GM21825 (cell line): ENCODE results near the gene VWA1.
A peak's percentile ranks its signal among the peaks of the same experiment; 100 is the strongest.

Experiments used
- ATAC-seq: cut with Tn5 transposase; IDR thresholded peaks from one replicate; pipeline ENCODE4 v1.9.1; 2021; ENCODE audit warnings: mild to moderate bottlenecking, moderate library complexity; ENCODE audit not compliant: unreplicated experiment

The VWA1 gene, protein sequence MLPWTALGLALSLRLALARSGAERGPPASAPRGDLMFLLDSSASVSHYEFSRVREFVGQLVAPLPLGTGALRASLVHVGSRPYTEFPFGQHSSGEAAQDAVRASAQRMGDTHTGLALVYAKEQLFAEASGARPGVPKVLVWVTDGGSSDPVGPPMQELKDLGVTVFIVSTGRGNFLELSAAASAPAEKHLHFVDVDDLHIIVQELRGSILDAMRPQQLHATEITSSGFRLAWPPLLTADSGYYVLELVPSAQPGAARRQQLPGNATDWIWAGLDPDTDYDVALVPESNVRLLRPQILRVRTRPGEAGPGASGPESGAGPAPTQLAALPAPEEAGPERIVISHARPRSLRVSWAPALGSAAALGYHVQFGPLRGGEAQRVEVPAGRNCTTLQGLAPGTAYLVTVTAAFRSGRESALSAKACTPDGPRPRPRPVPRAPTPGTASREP

GRCh38 chr1:1435106-1435903 lies at the start of gene VWA1:
TSS of gene VWA1 (plus strand) at chr1:1435690. CDS start at chr1:1435749, 59 bp downstream.
- peak; percentile 49 for ATAC-seq

- no peak for ATAC-seq
Measured at GRCh38 chr1:1385931-1386330, 49.6 kb upstream of the VWA1 start.

GRCh38 chr1:1387098-1388077 lies 48.1 kb upstream of the VWA1 start:
- no peak for ATAC-seq

GRCh38 chr1:1388078-1388472 lies 47.4 kb upstream of the VWA1 start:
- no peak for ATAC-seq

DNA sequence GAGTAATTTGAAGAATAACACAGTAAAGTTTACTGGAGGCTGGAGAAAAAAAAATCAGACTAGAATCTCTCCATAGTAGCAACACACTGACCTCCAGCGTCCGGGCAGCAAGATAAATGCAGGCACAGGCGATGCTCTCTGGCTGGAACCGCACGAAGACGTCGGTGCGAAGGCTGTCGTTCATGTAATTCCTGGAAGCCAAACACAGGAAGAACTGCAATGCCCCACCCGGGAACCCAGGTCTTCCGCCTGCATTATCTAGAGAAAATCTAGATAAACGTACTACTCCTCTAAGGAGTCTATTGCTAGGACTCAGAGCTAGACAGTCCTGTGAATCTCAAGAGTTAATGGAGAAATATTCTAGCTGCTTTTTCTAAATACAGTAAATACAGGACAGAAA lies 44.8 kb upstream of the VWA1 start:
- ATAC-seq: no peak

DNA sequence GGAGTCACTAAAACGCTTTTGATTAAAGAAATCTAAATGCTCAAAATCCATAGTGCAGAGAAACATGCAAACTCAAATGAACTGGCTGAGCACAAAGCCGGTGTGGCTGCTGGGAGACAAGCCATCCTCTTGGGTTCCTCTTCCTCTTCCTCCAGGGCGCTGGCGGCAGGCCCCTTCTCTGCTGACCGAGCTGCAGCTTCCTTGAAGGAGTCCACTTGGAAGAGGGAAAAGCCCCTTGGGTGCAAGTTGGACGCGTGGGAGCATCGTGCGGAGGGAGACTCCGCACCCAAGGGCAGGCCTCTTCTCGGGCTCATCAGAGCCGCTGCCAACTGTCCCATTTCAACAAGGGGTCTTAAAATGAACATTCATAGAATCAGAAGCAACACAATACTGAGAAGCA lies 44.3 kb upstream of the VWA1 start:
- ATAC-seq: no peak

GRCh38 chr1:1393014-1393413 lies 42.5 kb upstream of the VWA1 start:
- ATAC-seq: no peak

DNA sequence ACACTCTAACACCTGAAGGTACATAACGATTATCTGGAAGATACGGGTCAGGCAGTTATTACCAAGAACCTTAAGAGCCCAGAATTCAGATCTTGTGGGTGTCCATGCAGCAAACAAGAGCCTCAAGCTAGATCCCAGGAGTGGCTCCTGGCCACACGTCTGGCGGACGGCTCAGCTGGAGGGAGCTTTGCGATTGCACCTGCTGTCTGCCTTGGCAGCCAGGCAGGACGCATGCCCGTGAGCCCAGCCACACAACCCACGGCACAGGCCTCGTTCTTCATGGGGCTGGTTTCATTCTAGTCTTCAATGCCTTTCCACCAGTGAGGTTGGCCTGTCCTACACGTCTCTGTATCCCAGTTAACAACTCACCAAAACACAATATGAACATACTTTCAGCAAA lies 42.1 kb upstream of the VWA1 start:
- ATAC-seq: no peak

DNA sequence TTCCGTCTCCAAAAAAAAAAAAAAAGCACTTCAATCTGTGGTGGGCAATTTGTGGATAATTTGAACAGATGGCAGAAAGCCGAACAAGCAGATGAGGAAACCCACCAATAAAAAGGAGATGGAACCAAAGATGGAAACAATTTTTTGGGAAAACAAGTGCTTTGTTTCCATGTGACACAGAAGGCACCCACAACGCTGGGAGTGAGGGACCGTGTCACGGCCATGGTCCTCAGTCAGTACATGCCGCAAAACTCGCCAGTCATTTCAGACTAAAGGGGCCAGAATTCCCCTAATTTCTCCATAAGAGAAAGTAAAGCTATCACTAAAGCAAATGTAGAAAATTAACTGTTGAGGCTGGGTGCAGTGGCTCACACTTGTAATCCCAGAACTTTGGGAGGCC lies 41.4 kb upstream of the VWA1 start:
- no peak for ATAC-seq

DNA sequence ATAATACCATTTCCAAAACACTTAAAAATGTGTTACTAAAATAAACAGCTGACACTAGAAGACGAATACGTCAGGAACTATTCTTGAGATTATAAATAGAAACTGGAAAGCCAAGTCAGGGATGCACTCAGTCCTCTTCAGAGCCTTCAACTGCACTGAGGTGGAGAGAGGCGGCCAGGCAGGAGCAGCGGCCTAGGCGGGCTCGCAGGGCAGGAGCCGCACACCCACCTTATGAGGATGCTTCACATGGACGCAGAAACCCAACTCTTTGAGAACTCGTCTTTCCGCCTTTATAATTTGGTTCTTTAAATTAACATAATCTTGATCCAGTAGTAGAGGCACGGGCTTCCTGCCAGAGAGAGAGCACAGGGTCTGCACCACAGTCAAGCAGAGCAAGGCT lies 40.3 kb upstream of the VWA1 start:
- no peak for ATAC-seq

- no peak for ATAC-seq
Measured at GRCh38 chr1:1397839-1398523, 37.5 kb upstream of the VWA1 start.

GRCh38 chr1:1398677-1399186 lies 36.8 kb upstream of the VWA1 start:
- ATAC-seq: peak; percentile 10

- ATAC-seq: peak; percentile 84
Measured at GRCh38 chr1:1399187-1399871, 36.2 kb upstream of the VWA1 start, which contains the start of gene CCNL2. TSS of gene CCNL2 (minus strand) at chr1:1399335. CDS start at chr1:1399306, 29 bp downstream.

GRCh38 chr1:1399872-1400575 lies 35.5 kb upstream of the VWA1 start:
- peak; percentile 2 for ATAC-seq

GRCh38 chr1:1400576-1401456 lies 34.7 kb upstream of the VWA1 start:
- no peak for ATAC-seq

DNA sequence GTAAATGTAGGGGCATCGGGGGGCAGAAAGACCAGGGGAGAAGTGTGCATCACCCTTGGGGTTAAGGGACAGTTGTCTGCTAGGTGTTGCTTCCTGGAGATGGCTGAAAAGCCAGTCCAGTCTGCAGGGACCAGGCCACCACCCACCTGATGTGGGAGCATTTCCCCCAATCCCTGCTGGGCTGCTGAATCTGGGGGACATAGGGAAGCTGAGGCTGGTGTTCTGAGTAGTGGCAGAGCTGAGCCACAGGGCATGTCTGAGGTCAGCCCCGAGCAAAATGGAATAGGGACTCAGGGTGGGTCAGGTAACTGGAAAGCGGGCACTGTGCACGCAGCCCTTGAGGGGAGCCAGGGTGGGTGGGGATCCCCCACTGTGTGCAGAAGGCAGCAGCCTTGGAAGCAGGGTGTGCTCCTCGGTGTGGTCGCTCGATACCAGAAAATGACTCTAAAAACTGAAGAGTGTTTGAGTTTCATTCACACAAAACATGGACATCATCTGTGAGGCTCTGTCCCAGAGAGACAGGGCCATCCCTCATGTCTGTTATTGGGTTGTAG lies 34.0 kb upstream of the VWA1 start:
- ATAC-seq: no peak

GRCh38 chr1:1402072-1402900 lies 33.2 kb upstream of the VWA1 start:
- ATAC-seq: no peak
